Measurements from ENCODE around the gene TCOF1.
A peak's percentile ranks its signal among the peaks of the same experiment; 100 is the strongest.
"Not testable (repeated sequence)": the region's sequence is repeated elsewhere in the genome, so short reads cannot be mapped to it uniquely, and the experiment has no call there.

The TCOF1 gene

DNA sequence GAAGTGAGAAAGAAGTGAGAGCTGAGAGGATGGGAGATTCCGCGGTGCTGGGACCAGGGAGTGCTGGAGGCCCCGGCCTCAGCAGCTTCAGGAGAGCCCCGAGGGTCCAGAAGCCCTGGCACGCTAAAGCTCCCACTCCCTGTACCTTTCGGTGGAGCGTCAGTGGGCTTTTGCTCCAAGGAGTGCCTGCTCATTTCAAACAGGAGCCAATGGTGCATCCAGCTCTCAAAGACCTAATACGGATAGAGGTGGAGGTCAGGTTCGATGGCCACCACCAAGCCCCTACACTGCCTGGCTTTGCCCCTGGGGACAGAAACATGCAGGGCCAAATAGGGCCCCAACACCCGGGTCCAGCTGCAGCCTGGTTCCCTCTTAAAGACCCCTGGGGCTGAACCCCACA, 47.0 kb downstream of the TCOF1 start:
- no peak for DNase-seq (ENCODE audit: low spot score)

DNA sequence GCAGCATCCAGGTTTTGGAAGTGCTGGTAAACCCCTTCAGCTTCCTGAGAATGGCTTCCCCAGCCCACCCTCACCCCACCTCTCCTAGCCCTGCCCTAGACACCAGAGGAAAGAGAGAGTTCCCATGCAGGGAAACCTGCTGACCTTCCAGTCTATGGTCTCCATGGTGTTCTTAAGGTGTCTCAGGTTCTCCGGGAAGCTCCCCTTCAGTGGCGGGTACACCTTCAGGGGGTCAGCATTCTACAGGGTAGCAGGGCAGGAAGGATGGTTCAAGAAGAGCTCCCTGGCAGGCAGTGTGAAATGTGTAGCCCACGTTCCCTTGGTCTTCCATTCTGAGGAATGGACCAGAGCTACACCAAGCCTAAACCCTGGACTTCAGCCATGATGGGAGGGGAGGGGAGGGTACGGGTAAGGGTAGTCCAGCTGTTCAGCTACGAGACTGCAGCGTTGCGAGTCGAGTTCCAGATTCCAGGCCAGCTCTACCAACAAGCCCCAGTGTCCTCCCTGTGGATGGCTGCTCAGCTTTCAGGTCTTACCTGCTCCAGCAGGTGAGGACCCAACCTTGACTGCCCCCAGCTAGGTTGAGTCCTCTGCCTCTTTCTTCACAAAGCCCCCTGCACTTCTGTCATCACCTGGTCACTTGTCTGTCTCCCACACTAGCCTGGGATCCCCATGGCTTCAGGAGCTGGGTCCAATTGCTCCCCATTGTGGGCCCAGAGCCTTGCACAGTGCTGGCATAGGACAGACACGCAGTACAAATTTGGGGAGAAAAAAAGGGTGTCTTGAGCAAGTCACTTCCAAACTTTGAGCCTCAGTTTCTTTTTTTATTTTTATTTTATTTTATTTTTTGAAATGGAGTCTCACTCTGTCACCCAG, 47.7 kb downstream of the TCOF1 start:
- DNase-seq (ENCODE audit: low spot score), result no peak

DNA sequence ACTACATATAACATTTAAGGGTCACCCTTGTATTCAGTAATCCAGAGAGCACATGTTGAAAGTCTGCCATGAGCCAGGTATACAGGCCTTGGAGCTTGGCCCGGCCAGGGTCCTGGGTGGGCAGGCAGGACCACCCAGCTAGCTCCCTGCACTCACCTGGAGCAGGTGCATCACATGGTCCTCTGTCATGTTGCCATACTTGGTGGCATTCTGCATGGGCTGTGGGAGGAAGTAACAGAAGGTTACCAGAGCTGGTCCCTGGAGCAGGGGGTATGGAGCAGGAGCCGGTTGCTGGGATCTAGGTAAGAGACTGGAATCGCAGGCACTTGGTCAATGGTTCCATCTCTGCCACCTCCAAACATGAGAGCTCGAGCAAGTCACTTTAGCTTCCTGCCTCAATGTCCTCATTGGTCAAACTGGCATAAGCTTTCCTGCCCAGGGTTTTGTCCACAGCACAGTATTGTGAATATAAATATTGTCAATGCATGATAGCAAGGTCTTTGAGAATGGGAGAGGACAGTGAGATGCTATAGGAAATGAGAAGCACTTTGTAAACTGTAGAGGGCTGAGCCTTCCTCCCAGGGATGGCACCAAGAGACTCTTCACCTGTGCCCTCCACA, 48.7 kb downstream of the TCOF1 start:
- no peak for DNase-seq (ENCODE audit: low spot score)

DNA sequence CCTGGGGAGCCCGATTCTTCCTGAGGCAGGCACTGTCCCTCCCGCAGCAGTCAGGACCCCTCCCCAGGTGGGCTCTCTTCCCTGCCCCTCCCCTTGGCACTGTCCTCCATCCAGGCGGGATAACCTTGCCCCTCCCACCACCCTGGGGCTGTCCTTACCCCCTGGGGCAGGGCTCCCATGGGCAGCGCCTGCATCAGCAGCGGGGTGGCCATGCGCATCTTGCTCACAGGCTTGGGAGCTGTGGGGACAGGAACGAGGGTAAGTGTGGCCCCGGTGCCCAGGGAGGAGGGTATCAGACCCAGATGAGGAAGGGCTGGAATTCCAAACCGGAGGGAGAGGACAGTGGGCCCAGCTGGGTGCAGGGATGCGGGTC, 49.2 kb downstream of the TCOF1 start:
- DNase-seq (ENCODE audit: low spot score), result no peak

DNA sequence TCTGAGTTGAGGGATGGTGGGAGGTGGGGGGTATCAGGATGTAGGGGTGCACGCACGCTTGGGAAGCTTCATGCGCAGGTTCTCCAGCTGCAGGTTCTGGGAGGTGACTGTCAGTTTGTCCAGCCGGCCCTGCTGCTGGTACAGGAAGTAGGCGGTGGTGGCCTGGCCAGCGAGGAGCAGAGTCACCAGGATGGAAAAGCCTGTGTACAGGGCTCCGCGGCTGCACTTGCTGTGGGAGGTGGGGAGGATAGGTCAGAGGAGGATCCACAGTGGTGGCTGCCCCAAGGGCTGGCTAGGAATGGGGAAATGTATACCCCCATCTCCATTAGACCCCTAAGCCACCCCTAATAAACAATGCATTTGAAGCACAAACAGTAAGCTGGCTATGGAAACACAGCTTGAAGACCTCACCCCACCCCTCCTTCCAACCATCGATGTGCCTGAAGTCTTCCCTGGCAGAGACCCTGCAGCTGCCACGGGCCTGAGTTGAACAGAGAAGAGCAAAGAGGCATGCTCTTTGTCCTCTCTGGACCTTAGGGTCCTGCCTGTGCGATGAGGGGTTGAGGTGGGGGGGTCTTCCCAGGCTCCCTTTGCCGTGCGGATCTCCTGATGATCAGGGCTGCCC, 49.7 kb downstream of the TCOF1 start:
- no peak for DNase-seq (ENCODE audit: low spot score)

DNA sequence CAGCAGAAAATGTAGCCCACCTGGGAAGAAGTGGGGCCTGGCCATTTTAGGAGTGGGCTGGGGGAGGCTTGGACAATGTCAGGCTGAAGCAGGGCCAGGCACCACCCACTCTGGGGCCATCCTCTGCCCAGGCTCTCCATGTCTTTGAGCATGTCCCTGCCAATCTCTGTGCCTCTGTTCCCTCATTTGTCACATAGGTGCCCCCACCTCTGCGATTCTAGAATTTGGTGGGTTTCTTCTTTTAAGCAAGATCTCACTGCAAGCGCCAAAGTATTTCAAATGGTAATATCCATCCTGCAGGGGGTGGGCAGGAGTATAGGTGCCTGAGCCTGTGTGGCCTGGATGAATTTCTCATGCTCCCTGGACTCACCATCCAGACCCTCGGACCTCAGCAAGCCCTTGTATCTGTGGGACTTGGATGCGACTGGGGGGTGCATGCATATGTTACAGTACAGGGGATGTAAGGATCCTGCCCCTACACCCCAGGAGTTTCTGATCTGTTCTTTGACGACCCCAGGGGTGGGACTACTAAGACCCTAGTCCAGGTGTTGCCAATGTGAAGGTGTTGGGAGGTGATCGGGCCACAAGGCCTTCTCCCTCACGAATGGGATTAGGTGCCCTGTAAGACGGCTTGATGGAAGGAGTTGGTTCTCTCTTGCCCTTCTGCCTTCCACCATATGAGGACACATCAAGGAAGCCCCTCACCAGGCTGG, 50.9 kb downstream of the TCOF1 start:
- DNase-seq (ENCODE audit: low spot score), result no peak

DNA sequence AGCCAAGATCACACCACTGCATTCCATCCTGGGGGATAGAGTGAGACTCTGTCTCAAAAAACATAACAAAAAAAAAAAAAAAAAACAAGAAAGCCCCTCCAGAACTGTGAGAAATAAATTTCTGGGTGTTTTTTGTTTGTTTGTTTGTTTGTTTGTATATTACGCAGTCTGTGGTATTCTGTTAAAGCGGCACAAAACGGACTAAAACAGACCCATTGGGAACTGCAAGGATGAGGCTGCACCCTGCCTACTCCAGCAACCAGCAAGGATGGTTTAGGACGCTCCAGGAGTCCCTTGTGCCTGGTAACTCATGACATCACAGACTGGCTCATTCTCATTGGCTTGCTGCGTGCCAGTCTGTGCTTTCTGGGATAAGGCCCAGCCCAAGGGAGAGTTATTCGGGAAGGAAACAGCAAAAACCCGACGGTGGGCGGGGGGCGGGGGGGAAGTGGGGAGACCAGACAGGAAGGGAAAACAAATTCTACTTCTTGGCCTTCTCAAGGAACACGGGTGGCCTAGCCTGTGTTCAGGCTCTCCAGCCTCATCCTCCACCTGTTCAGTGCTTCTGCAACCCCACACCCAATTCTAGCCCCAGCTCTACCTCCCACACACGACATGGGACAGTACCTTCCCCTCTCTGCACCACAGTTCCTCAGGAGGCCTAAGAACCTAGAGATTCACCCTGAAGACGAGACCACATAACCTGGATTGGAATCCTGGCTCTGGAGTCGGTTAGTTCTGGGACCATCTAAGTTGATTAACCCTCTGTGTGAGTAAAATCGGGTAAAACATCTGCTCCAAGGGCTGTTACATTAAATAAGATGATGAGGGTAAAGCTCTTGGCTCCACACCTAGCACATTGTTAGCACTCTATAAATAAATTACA, 52.4 kb downstream of the TCOF1 start:
- DNase-seq (ENCODE audit: low spot score), result peak; percentile 83

DNA sequence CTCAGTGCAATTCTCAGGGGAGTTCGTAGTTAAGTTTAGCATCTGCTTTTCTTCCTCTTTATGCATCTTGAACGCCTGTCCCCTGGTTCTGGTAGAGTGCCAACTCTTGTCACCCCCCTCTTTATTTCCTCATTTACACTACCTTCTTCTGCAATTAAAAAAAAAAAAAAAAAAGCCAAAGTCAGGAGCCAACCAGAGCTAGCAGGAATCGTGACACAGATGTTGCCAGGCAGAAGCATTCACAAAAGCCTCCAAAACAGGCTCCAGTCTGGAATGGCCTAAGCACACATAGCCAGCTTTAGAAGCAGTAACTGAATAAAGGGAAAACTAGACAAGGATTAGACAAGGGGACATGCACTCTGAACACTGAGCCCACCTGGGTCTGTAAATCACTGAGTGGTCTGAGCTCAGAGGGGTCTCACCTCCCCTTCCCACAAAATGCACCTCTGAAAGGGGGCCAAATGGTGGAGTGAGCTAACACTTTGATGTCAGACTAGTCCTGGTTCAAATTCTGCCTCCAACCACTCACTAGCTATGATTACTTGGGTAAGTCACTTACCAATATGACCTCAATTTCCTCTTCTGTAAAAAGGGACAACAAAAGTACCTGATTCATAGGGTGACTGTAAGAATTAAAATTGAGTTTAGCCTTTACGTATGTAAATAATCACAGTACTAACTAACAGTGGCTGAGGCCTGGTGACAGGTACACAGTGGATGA, 53.2 kb downstream of the TCOF1 start:
- peak; percentile 73 for DNase-seq (ENCODE audit: low spot score)

DNA sequence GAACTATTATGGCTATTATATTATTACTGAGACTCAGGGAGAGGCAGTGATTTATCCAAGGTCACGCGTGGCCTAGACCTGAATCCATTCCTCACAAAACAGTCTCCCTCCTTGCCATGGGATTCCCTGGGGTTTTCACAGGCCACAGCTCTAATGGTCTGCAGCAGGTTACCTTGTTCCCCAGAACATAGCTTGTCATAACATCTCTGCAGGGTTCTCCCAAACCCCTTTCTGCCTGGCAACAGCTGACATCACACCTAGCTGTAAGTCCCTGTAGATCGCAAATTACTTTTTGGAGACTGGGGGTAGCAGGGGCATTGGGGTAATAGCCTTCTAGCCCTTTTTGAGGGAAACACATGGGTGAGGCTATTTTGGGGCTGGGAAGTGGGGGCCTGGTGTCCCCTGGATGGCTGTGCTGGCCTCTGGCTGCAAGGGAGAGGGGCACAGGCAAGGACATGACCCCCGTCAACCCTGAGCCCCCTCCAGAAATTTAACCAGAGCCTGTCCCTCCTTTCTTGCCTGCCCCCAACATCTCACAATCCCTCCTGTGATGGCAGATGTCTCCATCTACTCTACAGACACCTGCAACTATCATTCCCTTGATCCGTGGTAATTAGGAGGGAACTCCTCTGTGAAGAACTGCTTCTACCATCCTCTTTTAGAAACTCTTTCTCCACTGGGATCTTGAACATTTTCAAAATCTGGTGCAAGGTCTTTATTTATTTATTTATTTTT, 53.9 kb downstream of the TCOF1 start:
- peak; percentile 51 for DNase-seq (ENCODE audit: low spot score)

DNA sequence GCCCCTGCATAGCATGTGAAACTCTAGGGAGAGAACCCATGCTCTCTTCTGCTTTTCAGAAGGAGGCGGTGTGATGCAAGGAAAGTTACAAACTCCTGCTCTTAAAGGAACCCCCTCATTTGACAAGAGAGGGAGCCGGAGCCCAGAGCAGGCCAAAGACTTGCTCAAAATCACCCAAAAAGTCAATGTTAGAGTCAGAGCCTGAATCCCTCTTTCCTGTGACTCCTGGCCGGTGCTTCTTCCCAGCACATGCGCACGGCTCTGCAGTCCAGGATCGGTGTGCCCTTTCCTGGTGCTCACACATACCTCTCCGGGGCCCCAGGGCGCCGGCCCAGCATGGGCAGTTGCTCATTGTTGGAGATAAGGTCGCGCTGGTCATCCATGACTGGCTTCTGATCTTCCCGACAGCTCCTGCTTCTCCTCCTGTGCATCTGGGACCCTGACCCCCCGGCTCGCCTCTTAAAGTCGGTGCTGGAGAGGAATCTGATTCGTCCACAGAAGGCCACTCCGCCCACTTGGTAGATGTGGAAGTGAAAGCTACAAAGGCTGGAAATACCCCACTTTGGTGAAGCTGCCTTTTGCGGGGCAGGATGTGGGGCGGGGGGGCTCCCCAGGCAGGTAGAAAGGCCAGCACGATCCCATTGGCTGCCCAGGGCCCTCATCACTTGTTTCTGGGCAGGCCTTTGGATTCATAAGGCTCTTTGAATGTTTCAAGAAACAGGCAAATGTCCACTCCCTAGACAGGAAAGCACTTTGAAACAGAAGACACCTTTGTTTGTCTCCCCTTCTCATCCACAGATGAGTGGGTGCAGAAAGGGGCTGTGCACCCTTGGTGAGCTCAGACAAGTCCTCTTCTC, 55.0 kb downstream of the TCOF1 start, which contains the start of gene CD74:
Gene CD74, minus strand, starts transcription at position 592 of the 857 bp plus-strand sequence. Its CDS starts 161 bp downstream, at position 431.
- peak; percentile 97 for DNase-seq (ENCODE audit: low spot score)

DNA sequence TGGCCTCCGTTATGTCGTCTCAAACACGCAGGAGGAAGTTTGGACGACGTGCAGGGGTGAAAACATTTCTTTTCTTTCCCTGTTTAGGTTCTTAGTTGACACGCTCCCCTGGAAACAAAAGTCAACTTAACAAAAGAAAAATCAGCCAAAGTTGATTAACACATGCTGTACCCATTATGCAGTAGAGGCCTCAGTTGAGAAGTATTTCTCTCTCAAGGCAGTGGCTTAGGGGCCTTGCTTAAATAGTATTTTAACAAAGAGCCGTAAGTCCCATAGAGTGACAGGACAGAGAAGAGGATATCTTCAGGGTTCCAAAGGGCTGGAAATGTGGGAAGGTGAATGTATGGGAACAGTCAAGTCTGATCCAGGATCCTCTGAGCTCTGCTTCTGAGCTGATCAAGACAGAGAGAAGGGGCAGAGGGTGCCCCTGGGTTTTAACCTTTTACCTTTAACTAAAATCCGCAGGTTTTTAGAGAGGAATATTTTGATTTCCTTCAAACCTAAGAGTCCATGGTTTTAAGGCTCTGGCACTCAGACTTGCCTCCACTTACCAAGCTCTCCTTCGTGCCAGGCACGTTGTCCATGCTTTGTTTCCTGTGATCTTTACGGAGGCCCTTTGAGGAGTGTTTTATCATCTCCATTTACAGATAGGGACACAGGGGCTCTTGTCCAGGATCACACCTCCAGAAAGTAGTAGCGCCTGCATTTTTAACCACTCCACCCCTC, 55.8 kb downstream of the TCOF1 start:
- DNase-seq (ENCODE audit: low spot score), result no peak

DNA sequence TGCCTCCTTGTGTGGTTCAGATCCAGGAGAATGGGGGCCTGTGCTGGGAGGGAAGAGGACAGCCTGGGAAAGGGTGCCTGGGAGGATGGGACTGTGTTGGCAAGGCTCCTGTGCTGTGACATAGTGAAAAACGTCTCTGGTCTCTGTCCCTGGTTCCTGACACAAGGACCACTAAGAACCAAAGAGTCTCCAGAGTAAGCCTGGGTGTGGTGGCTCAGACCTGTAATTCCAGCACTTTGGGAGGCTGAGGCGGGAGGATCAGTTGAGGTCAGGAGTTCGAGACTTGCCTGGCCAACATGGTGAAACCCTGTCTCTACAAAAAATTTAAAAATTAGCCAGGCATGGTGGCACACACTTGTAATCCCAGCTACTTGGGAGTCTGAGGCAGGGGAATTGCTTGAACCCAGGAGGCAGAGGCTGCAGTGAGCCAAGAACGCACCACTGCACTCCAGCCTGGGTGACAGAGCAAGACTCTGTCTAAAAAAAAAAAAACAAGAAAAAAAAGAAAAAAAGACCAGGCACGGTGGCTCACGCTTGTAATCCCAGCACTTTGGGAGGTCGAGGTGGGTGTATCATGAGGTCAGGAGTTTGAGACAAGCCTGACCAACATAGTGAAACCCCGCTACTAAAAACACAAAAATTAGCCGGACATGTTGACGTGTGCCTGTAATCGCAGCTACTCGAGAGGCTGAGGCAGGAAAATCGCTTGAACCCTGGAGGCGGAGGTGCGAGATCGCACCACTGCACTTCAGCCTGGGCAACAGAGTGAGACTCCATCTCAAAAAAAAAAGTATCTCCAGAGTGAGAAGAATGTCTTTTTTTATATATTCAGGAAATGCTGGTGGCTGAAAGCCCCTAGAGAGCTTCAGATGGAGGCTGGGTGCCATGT, 56.6 kb downstream of the TCOF1 start:
- not testable (repeated sequence) for DNase-seq (ENCODE audit: low spot score)

DNA sequence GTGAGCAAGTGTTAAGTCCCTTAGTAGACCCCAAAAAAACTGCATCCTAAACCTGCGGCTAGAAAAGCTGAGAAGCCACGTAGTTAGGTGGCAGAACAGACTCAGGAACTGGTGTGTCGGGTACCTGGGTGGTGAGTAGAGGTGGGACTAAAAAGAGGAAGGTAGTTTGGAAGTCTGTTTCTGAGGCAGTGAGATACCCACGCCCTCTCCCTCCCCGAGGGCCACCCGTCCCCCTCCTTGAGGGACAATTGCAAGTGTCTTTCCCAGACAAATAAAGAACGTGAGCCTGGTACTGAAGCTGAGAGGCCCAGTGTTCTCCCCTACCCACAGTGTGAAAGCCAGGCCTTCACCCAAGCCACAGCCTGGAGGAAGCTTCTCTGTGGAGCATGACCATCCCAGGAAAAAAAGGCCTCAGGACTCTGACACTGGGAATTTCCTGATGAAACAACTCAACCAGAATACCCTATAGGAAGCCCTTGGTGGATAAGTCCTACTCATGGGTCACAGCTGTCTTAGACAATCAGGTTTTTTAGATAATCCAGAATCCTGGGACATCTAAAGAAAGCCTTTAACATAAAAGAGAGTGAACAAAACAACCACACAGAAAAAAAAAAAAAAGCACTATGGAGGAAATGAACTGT, 62.3 kb downstream of the TCOF1 start:
- peak; percentile 24 for DNase-seq (ENCODE audit: low spot score)

DNA sequence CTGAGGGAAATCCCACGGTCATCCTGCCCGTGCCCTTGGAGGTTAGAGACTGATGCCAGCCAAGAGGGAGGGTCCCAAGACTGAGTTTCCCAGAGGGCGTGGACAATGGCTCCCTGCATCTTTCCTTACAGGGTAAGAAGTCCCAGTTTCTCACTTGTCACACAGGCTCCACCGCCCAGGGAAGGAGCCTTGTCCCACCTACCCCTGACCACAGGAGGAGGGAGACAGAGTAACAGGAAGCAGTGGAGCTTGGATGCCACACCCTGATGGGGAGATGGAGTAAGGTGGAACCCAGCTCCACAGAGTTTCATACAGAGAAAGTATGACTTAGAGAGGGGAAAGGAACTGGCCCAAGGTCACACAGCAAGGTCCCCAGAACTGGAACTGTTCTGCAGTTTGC, 64.6 kb downstream of the TCOF1 start:
- DNase-seq (ENCODE audit: low spot score), result no peak

DNA sequence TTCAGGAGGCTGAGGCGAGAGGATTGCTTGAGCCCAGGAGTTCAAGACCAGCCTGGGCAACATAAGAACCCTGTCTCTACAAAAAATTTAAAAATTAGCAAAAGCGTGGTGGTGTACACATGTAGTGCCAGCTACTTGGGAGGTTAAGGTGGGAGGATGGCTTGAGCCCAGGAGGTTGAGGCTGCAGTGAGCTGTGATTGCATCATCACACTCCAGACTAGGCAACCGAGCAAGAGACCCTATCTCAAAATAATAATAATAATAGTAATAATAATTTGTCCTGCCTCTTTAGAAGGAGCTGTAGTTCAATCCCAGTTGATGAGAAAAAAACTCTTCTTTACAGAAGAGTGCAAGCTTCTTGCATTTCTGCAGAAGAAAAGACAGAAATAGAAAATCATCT, 65.3 kb downstream of the TCOF1 start:
- DNase-seq (ENCODE audit: low spot score), result no peak

DNA sequence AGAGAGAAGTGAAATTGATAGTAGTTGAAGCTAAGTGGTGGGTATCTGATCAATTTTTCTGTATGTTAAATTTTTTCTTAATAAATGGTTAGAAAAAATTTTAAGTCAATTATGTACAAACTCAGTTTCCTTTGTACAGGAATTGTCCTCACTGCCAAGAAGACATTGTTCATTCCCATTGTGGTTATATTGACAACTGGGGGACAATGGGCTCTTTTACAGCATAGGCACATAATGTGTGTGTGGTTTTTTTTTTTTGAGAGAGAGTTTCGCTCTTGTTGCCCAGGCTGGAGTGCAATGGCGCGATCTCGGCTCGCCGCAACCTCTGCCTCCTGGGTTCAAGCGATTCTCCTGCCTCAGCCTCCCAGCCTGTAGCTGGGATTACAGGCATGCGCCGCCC, 68.7 kb downstream of the TCOF1 start:
- DNase-seq (ENCODE audit: low spot score), result not testable (repeated sequence)

Data from kidney tubule cell (primary cell).